Bronchial epithelial cell (primary cell): Measurements from ENCODE around the gene HLA-DQB1. TPM values are rescaled to one million over a fixed set of nuclear protein-coding genes. Genes with fewer than 3 reads are reported as not detected.

Source experiments
- DNase-seq: peaks from one replicate; pipeline ENCODE4 v3.0.0-alpha.2; 2010; ENCODE audit warnings: low read depth
- FAIRE-seq: peaks from 2 replicates; lab custom pipeline; 2011; peaks lifted over from hg19 to GRCh38; lab: Jason Lieb, UNC
- H3K27me3 ChIP-seq: 2 replicates; pipeline ENCODE4 v1.5.1; 2011; ENCODE audit warnings: low read length; ENCODE audit not compliant: control insufficient read depth, insufficient read depth
- H3K36me3 ChIP-seq: 2 replicates; pipeline ENCODE4 v1.5.1; 2011; ENCODE audit warnings: low read length; ENCODE audit not compliant: control insufficient read depth, insufficient read depth
- H3K4me3 ChIP-seq: 2 replicates; pipeline ENCODE4 v1.5.1; 2011; ENCODE audit warnings: mild to moderate bottlenecking, low read depth, low read length, control low read depth
- total RNA-seq: library from RNA; depleted of rRNA; stranded (reverse); fragments of >200 nt; gene quantifications from 2 replicates; pipeline ENCODE4 v1.2.1, GENCODE V29; 2014
- TF ChIP-seq, protein P1 (sequence below): IDR thresholded peaks from 2 replicates; pipeline ENCODE4 v1.5.1; 2011; ENCODE audit warnings: mild to moderate bottlenecking, moderate library complexity, low read length, control low read depth, inconsistent platforms; ENCODE audit not compliant: insufficient read depth, severe bottlenecking

HLA-DQB1 gene
- total RNA-seq, 1 donor from 2014 or later = not detected

DNA sequence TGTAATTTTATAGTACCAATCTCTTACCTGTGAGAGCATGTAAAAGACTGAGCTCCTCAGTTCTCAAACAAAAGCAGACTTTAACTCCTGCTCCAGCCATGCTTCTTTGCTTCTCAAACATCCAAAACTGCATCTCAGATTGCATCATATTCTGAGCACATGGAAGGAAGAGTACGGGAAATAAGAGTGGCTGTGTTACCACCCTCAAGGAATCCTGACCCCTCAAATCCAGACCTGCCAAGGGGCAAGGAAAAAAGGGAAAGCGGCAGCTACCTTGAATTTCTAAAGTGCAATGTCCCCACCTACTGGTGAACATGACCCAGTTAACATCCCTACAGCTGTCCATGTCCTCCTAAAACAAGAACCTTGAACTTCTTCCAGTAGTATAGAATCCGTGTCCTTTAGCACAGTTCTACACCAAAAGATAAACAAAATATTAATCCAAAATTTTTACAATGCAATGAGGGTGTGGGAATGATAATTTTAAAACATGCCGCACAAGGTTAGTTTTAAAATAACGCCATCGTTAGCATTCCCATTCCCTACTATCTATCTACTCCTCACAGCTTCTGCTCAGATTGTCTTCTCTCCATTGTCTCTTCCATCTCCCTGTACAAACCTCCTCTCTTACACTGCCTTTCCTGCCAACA is 34.1 kb upstream of the HLA-DQB1 start:
- Histone ChIP-seq H3K36me3 (no peaks in the 10 kb centered on the region), H3K4me3 (no peak overlapping the region), H3K27me3 (no peaks in the 10 kb centered on the region)
- FAIRE-seq (no peak), DNase-seq (peak; percentile 52)
- TF ChIP-seq, protein P1, sequence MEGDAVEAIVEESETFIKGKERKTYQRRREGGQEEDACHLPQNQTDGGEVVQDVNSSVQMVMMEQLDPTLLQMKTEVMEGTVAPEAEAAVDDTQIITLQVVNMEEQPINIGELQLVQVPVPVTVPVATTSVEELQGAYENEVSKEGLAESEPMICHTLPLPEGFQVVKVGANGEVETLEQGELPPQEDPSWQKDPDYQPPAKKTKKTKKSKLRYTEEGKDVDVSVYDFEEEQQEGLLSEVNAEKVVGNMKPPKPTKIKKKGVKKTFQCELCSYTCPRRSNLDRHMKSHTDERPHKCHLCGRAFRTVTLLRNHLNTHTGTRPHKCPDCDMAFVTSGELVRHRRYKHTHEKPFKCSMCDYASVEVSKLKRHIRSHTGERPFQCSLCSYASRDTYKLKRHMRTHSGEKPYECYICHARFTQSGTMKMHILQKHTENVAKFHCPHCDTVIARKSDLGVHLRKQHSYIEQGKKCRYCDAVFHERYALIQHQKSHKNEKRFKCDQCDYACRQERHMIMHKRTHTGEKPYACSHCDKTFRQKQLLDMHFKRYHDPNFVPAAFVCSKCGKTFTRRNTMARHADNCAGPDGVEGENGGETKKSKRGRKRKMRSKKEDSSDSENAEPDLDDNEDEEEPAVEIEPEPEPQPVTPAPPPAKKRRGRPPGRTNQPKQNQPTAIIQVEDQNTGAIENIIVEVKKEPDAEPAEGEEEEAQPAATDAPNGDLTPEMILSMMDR = peak; percentile 74

DNA sequence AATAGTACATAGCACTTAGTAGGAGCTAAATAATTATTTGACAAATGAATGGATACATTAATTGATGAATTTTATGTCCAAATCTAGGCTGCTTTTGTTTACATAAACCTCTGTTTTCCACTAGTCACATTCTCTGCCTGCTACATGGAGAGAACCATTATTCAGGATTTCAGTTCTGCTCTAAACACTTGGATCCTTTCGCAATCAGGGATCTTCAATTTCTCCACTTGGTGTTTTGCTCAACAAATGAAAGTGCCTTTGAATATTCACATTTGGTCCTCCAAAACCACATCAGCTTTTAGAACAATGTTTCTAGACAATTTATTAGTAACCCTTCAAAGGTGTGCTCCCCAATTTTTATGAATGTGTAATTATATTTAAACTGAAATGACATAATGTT is 30.6 kb upstream of the HLA-DQB1 start:
- Histone ChIP-seq H3K36me3 (no peaks in the 10 kb centered on the region), H3K27me3 (no peaks in the 10 kb centered on the region), H3K4me3 (no peak overlapping the region)
- no peak for FAIRE-seq
- DNase-seq = no peak
- TF ChIP-seq, protein P1 = no peak

DNA sequence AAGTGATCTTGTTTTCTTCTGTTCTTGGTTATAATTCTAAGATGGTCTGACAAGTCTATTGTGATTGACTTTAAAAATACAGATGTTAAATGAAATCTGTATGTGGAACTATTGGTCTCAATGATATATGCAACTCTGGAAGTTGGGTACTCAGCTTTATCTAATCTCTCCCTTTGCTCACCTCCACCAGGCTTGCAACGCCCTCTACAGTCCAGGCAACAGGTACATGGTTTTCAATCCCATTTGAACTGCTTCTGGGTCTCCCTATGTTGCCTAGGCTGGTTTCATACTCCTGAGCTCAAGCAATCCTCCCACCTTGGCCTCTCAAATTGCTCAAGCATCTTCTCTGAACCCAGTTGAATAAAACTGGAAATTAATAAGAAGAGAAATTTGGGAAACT is 25.6 kb upstream of the HLA-DQB1 start:
- no peak for FAIRE-seq
- peaks cover 1% of the 10 kb centered on the region for H3K27me3 ChIP-seq
- H3K36me3 ChIP-seq = no peaks in the 10 kb centered on the region
- DNase-seq = peak; percentile 54
- H3K4me3 ChIP-seq = no peak overlapping the region
- TF ChIP-seq, protein P1 = peak; percentile 65

DNA sequence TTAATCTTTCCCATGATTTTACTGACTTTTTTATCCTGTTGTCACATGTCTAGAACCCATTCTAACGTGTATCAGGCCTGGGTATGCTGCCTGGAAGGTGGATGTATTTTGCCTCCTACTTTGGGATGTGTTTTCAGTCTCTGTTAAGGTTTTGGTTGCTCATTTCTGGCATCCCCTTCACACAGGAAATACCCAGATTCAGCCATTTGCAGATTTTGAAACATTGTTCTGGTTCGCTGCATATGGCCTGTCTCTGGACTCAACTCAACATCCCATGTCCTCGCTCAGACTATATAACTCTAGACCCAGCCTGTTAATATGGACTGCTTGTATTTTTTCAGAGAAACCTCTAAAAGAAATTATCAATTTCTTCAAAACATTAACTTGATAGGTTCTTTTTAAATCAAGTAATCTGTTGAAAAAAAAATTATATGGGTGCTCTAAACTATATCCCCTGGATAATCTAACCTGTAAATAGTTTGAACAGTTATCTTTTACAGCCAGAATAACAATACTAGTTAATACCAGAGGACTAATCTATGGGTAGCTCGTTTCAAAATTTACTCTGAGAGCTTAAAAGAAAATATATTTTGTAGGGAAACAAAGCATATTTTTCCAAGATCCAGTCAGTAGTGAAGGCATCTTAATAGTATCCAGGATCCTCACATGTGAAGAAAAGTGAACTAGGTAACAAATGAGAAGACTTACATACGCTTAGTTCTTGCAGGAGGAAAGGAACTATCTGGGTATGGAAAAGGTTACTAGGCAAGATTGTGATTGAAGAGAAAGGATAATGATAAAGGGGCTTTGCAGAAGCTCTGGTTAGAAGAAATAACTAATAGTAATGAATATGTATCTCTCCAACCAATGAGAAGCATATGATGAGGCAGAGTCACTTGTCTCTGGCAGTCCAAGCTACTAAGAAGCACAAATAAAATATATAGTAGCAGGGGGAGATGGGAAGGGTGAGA is 23.4 kb upstream of the HLA-DQB1 start:
- TF ChIP-seq, protein P1 = no peak
- FAIRE-seq = no peak
- H3K4me3 ChIP-seq = no peak overlapping the region
- H3K27me3 ChIP-seq = peaks cover 1% of the 10 kb centered on the region
- DNase-seq = no peak
- no peaks in the 10 kb centered on the region for H3K36me3 ChIP-seq

DNA sequence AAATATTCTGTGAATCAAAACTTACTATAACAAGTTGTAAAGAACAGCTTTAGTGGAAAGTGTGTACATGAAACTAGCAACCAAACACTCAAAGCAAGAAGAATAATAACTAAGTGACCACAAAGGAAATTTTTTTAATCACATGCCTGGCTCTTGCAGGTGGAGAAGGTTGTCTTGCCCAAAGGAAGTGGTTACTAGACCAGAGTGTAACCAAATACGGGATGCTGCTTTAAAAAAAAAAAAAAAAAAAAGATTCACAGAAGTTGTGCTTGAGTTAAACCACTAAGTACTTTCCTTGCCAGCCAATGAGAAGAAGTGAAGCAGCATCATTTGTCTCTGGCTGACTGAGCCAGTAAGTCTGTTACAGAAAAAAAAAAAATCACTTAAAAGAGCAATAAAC is 19.1 kb upstream of the HLA-DQB1 start:
- no peak overlapping the region for H3K4me3 ChIP-seq
- TF ChIP-seq, protein P1 = no peak
- H3K27me3 ChIP-seq = peaks cover 3% of the 10 kb centered on the region
- peak; percentile 39 for DNase-seq
- no peak for FAIRE-seq
- H3K36me3 ChIP-seq = no peaks in the 10 kb centered on the region
